Thyroid gland (tissue), 4 donors: Measurements from ENCODE around the gene SLC25A26. TPM values are rescaled to one million over a fixed set of nuclear protein-coding genes. Genes with fewer than 3 reads are reported as not detected.
"Not testable (repeated sequence)": the region's sequence is repeated elsewhere in the genome, so short reads cannot be mapped to it uniquely, and the experiment has no call there.

ENCODE experiments used
- DNase-seq, 2 donors: peaks; one replicate each; pipeline ENCODE4 v3.0.0-alpha.2; 2019
- H3K27ac ChIP-seq, 3 donors: fragments of 200-600 bp; sonication (generic); 1 replicate in 2 of 3; 2 replicates in 1 of 3; pipeline ENCODE4 v1.5.1; 2016 to 2019; ENCODE audit warnings: mild to moderate bottlenecking in 1 of 3, moderate library complexity in 1 of 3
- H3K27me3 ChIP-seq: fragments of 200-600 bp; sonication (generic); one replicate; pipeline ENCODE4 v1.5.1; 2019
- H3K36me3 ChIP-seq, 2 donors: fragments of 200-600 bp; sonication (generic); one replicate each; pipeline ENCODE4 v1.5.1; 2016 to 2019
- H3K4me1 ChIP-seq, 2 donors: fragments of 200-600 bp; sonication (generic); one replicate each; pipeline ENCODE4 v1.5.1; 2017 to 2019
- H3K4me3 ChIP-seq, 3 donors: fragments of 200-600 bp; sonication (generic); replicated peaks in 1 of 3; 1 replicate in 2 of 3; 2 replicates in 1 of 3; pipeline ENCODE4 v1.5.1; 2016; ENCODE audit warnings: mild to moderate bottlenecking in 1 of 3
- H3K9me3 ChIP-seq: fragments of 200-600 bp; sonication (generic); one replicate; pipeline ENCODE4 v1.5.1; 2017
- POLR2A ChIP-seq, 2 donors: fragments of 450-650 bp; IDR thresholded peaks; one replicate each; pipeline ENCODE4 v1.6.1; 2017; ENCODE audit warnings: antibody characterized with exemption in 2 of 2, mild to moderate bottlenecking in 2 of 2, moderate library complexity in 1 of 2
- WGBS, 2 donors: methylation state at CpG; one replicate each; pipeline ENCODE4 v1.1.5; 2017; 5-methylcytosine and 5-hydroxymethylcytosine counted together
- intact Hi-C: fragments of 100-400 bp; cut with DNase I; formaldehyde crosslinking; loops from one replicate; pipeline ENCODE4 v1.15.1; 2023
- total RNA-seq, 4 donors: library from RNA; depleted of rRNA; stranded (reverse); fragments of >200 nt; gene quantifications; one replicate each; pipeline ENCODE4 v1.2.3, GENCODE V29; 2016
- TF ChIP-seq, protein P1 (sequence below), 6 experiments: fragments of 200-600 bp in 3 of 6; fragments of 450-650 bp in 3 of 6; sonication (generic) in 3 of 6; IDR thresholded peaks; one replicate each; pipeline ENCODE4 v1.5.1; 2016 to 2019; ENCODE audit warnings: antibody characterized with exemption in 6 of 6, mild to moderate bottlenecking in 2 of 6, inconsistent platforms in 1 of 6, moderate library complexity in 1 of 6

Gene SLC25A26
- total RNA-seq, 4 donors from 2014 or later = 30.9 to 34.7 (median 32.4) TPM

DNA sequence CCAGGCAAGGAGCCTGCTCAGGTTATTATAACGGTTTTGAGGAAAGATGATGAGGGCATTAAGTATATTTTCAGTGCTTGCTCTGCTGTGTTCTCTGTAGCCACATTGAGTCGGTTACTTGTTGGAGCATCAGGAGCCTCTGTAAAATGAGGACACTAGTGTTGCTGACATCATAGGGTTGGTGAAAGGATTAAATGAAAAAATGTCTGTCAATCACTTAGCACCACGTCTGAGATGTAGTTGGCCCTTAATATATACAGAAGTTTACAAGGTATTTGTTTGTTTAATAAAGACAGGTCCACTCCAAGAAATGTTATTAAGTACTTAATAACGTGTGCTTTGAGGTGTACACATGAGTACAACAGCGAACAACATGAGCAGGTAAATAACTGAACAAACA lies 735 bp upstream of the SLC25A26 start:
- peak overlapping the region in 1 of 3 donors; percentile 8 for H3K27ac ChIP-seq
- TF ChIP-seq, protein P1, sequence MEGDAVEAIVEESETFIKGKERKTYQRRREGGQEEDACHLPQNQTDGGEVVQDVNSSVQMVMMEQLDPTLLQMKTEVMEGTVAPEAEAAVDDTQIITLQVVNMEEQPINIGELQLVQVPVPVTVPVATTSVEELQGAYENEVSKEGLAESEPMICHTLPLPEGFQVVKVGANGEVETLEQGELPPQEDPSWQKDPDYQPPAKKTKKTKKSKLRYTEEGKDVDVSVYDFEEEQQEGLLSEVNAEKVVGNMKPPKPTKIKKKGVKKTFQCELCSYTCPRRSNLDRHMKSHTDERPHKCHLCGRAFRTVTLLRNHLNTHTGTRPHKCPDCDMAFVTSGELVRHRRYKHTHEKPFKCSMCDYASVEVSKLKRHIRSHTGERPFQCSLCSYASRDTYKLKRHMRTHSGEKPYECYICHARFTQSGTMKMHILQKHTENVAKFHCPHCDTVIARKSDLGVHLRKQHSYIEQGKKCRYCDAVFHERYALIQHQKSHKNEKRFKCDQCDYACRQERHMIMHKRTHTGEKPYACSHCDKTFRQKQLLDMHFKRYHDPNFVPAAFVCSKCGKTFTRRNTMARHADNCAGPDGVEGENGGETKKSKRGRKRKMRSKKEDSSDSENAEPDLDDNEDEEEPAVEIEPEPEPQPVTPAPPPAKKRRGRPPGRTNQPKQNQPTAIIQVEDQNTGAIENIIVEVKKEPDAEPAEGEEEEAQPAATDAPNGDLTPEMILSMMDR (IDR thresholded peaks at IDR 0.05) = no peak
- TF ChIP-seq POLR2A (IDR thresholded peaks at IDR 0.05) = no peak
- DNase-seq = no peak
- WGBS, 2 donors = 18 to 21% methylated on average over 5 of the region's 5 CpGs
- H3K27me3 ChIP-seq = no peaks in the 10 kb centered on the region
- H3K9me3 ChIP-seq = no peaks in the 10 kb centered on the region
- intact Hi-C loops = no loop called here
- H3K36me3 ChIP-seq = no peaks in the 10 kb centered on the region
- H3K4me3 ChIP-seq = peak overlapping the region in 2 of 3 donors; percentile 72 to 78
- H3K4me1 ChIP-seq = peaks cover 4 to 9% of the 10 kb centered on the region in 2 donors

DNA sequence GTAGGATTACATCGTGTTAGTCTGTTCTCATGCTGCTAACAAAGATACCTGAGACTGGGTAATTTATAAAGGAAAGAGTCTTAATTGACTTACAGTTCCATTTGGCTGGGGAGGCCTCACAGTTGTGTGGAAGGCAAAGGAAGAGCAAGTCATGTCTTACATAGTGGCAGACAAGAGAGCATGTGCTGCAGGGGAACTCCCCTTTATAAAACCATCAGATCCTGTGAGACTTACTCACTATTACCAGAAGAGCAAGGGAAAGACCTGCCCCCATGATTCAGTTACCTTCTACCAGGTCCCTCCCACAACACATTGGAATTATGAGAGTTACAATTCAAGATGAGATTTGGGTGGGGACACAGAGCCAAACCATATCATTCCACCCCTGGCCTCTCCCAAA lies 3.4 kb downstream of the SLC25A26 start:
- no peaks in the 10 kb centered on the region for H3K36me3 ChIP-seq
- no peak overlapping the region for H3K4me3 ChIP-seq
- H3K27ac ChIP-seq = no peak overlapping the region
- no peaks in the 10 kb centered on the region for H3K9me3 ChIP-seq
- intact Hi-C loops = no loop called here
- TF ChIP-seq POLR2A (IDR thresholded peaks at IDR 0.05) = no peak
- TF ChIP-seq, protein P1 (IDR thresholded peaks at IDR 0.05) = no peak
- H3K4me1 ChIP-seq = peaks cover 4 to 9% of the 10 kb centered on the region in 2 donors
- 90 to 100% methylated on average over 1 of the region's 1 CpG for WGBS, 2 donors
- no peaks in the 10 kb centered on the region for H3K27me3 ChIP-seq
- DNase-seq = no peak

DNA sequence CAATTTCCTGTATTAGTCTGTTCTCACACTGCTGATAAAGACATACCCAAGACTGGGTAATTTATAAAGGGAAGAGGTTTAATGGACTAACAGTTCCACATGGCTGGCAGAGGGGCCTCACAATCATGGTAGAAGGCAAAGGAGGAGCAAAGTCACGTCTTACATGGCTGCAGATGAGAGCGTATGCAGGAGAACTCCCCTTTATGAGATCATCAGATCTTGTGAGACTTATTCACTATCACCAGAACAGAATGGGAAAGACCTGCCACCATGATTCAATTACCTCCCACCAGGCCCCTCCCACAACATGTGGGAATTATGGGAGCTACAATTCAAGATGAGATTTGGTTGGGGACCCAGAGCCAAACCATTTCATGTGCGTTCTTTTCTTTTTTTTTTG lies 5.3 kb downstream of the SLC25A26 start:
- H3K36me3 ChIP-seq, H3K27me3 ChIP-seq, H3K4me3 ChIP-seq, DNase-seq, H3K4me1 ChIP-seq, intact Hi-C loops, H3K9me3 ChIP-seq, H3K27ac ChIP-seq: not testable (repeated sequence)
- WGBS, 2 donors = 92 to 95% methylated on average over 3 of the region's 3 CpGs

DNA sequence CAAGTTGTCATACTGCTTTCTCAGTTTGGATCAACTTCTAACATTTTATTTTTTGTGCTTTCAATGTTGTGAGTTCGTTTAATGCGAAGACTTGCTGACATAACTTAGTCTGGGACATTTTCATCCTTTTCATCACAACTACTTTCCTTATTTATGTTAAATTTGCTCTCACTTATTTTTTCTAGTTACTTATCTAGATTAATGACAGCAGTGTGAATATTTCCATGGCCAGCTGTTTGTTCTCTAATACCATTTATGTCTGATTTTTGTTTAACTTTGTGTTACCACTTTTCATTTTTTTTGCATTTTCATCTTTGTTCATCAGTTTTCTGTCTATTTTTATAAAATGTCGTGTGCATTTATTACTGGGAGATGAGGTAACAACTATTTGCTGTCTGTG lies 6.2 kb downstream of the SLC25A26 start:
- Histone ChIP-seq H3K27me3 (no peaks in the 10 kb centered on the region), H3K4me1 (no peaks in the 10 kb centered on the region), H3K36me3 (no peaks in the 10 kb centered on the region), H3K9me3 (no peaks in the 10 kb centered on the region), H3K27ac (no peak overlapping the region), H3K4me3 (no peak overlapping the region)
- no peak for DNase-seq
- intact Hi-C loops = no loop called here
- WGBS, 2 donors = 86% methylated on average over 3 of the region's 3 CpGs
- TF ChIP-seq, protein P1 (IDR thresholded peaks at IDR 0.05) = no peak
- TF ChIP-seq POLR2A (IDR thresholded peaks at IDR 0.05) = no peak

DNA sequence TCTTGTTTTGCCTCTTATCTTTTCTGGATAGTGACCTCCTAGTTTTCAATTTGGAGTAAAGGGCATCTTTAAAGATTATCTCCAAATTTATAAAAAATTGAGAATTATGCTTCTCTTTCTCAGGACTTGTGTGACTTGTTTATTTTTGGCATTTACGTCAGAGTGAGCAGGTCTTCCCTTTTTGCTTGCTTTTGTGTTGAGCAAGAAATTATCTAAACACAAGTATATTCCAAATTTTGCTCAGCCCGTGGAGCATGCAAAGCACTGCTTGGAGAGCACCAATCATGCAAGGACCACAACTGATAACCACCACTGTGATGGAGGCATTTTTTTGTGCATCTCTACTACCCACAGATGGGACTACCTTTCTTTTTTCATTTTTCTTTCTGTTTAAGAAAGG lies 7.1 kb downstream of the SLC25A26 start:
- Histone ChIP-seq H3K9me3 (no peaks in the 10 kb centered on the region), H3K27ac (no peak overlapping the region)
- intact Hi-C loops = no loop called here

More for the DNA sequence above, 7.1 kb downstream of the SLC25A26 start:
- no peaks in the 10 kb centered on the region for H3K36me3 ChIP-seq
- DNase-seq = no peak
- 51 to 53% methylated on average over 2 of the region's 2 CpGs for WGBS, 2 donors
- TF ChIP-seq, protein P1 (IDR thresholded peaks at IDR 0.05) = no peak
- no peak for TF ChIP-seq POLR2A (IDR thresholded peaks at IDR 0.05)
- no peaks in the 10 kb centered on the region for H3K4me1 ChIP-seq
- no peaks in the 10 kb centered on the region for H3K27me3 ChIP-seq
- no peak overlapping the region for H3K4me3 ChIP-seq
